GM18951 (cell line): ENCODE results near the gene APP.

Experiments used
- POLR2A ChIP-seq: IDR thresholded peaks from 4 replicates; pipeline ENCODE4 v1.6.1; 2011; ENCODE audit warnings: mild to moderate bottlenecking; ENCODE audit not compliant: insufficient read length, insufficient read depth; ENCODE audit errors: extremely low read depth
- in situ Hi-C: fragments of 300-500 bp; cut with MboI; formaldehyde crosslinking; loops from one replicate; pipeline ENCODE4 v1.12.0; 2022; ENCODE audit warnings: low sequenced_read_pairs, mixed read lengths, inconsistent platforms; ENCODE audit not compliant: unreplicated experiment

APP gene

DNA sequence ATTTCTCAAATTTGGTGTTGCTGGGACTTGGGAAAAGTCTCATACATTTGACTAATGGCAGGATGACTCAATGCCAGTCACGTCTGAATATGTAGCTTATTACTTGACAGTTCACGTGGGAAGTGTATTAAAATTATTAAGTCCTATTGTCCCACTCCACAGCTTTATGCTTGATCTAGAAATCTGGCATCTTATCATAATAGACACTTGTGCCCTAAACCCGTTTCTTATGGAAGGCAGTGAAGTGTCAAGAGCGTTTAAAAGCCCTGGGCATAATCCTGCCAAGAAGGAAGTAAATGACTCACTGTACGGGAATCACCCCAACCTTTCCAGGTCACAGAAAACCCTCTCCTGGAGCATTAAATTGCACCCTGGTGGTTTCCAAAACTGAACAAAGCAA is 207.4 kb downstream of the APP start:
- no peak for TF ChIP-seq POLR2A
- in situ Hi-C loops: no loop called here

GRCh38 chr21:25961042-25961441 is 209.5 kb downstream of the APP start:
- in situ Hi-C loops: no loop called here
- no peak for TF ChIP-seq POLR2A

DNA sequence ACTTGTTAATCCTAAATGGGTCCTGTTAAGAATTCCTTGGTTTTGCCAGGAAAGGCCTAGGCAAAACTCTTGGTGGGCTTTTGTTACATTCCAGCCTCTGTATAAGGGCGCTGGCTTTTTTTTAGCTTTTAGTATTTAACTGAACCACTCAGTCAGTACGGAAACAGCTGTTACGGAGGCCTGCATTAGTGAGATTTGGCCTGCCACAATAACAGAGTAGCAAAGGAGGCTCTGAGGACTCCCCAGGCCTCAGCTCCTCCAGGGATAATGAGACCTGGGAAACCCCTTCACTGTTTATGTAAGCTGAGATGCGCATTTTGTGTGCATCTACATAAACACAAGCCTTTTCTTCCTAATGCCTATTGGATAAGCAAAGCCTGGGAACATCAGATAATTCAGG is 210.2 kb downstream of the APP start:
- in situ Hi-C loops: no loop called here
- TF ChIP-seq POLR2A: no peak

DNA sequence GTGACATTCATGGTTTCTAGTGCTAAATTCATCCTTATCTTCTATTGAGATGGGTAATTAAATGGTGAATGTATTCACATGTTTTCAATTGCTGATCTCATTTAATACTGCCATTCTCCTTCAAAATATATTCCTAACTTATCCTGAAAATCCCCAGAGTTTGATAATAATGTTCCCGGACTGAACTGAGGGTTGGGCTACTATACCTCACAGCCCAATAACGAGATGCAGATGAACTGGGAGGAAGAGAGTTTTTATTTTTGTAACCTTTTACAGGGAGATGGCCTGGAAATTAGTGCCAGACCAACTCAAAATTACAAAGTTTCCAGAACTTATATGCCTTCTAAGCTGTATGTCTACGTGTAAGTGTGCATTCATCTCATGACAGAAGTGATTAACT is 210.8 kb downstream of the APP start:
- no peak for TF ChIP-seq POLR2A
- in situ Hi-C loops: no loop called here

- no peak for TF ChIP-seq POLR2A
- in situ Hi-C loops: no loop called here
Measured at GRCh38 chr21:25956993-25957714, 213.4 kb downstream of the APP start.

DNA sequence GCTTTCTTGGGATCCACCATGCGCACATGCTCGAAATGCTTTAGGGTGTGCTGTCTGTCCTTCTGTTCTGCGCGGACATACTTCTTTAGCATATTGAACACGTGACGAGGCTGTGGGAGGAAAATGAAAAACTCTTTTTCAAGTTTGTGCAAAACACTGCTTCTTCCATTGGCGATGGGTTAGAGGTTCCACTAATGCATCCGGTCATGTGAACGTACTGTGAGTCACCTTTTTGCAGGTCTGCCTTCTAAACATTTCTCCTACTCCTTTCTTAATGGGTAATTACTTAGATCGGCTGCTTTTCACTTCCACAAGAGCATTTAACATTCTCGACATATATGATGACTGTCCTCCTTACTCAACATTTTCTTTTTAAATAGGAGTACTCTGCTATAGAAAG is 214.9 kb downstream of the APP start:
- in situ Hi-C loops: no loop called here
- no peak for TF ChIP-seq POLR2A

- no peak for TF ChIP-seq POLR2A
- in situ Hi-C loops: no loop called here
Measured at GRCh38 chr21:25953659-25954058, 216.9 kb downstream of the APP start.

GRCh38 chr21:25953196-25953595 is 217.4 kb downstream of the APP start:
- TF ChIP-seq POLR2A: no peak
- in situ Hi-C loops: no loop called here

- no peak for TF ChIP-seq POLR2A
- in situ Hi-C loops: no loop called here
Measured at GRCh38 chr21:25952306-25952705, 218.3 kb downstream of the APP start.

GRCh38 chr21:25949701-25950100 is 220.9 kb downstream of the APP start:
- no peak for TF ChIP-seq POLR2A
- in situ Hi-C loops: no loop called here

- no peak for TF ChIP-seq POLR2A
- in situ Hi-C loops: no loop called here
Measured at GRCh38 chr21:25944672-25945213, 225.8 kb downstream of the APP start.

- in situ Hi-C loops: no loop called here
Measured at GRCh38 chr21:25944082-25944481, 226.5 kb downstream of the APP start.

DNA sequence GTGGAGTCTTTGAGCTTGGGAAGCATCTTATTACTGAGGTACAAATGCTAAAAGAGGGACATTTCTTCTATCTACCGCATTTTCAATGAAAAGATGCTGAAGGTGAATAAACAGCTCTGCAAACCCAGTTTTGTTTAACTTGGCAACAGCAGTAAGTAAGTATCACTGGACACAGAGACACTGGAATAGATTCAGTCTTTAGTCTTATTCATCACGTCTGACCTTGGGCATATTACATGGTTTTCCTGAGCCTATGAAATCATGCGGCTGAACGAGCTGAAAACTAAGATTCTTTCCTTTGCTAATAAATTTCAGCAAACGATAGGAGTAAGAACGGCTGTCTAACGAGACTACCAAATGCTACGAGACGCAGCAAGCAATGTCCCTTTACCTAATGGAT is 228.4 kb downstream of the APP start:
- no peak for TF ChIP-seq POLR2A
- in situ Hi-C loops: no loop called here

More at GRCh38 chr21:25944082-25944481, 226.5 kb downstream of the APP start:
- TF ChIP-seq POLR2A: no peak

DNA sequence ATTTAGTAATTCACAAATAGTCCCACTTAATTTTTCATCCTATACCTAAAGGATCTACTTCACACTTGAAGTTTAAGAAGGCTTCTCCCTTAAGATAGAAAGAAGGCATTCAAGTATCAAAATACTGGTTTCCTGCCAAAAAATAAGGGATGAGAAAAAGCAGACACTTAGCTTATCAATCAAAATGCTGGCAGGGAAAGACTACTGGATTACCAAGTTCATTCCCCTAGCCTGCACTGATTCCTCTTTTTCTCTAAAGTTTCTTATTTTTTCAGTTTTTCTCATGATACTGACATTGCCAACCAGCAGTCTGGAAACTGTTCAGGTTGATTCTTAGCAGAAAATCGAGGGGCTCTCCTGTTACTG is 231.2 kb downstream of the APP start:
- in situ Hi-C loops: no loop called here
- TF ChIP-seq POLR2A: no peak
